ENCODE measurements around the gene GCNA.

- no peak for TF ChIP-seq GATA2 (IDR thresholded peaks at IDR 0.05; ENCODE audit: low read depth, low read length)
- no peak for TF ChIP-seq GATA3 (IDR thresholded peaks at IDR 0.05; ENCODE audit: low read depth, low read length)
Measured at GRCh38 chrX:71659959-71660358, 81.7 kb downstream of the GCNA start.
